Adrenal gland (tissue), 12 donors: Measurements from ENCODE around the gene PCDHA10. TPM values are rescaled to one million over a fixed set of nuclear protein-coding genes. Genes with fewer than 3 reads are reported as not detected.
"Not testable (repeated sequence)": the region's sequence is repeated elsewhere in the genome, so short reads cannot be mapped to it uniquely, and the experiment has no call there.

ENCODE experiments used
- DNase-seq, 7 donors: peaks; one replicate each; pipeline ENCODE4 v3.0.0-alpha.2; 2019 to 2020
- H3K27ac ChIP-seq, 5 donors: fragments of 200-600 bp; sonication (generic) in 4 of 5; 1 replicate in 3 of 5; 2 replicates in 2 of 5; pipeline versions ENCODE4 v1.5.1 to v1.8.0; 2016 to 2020; ENCODE audit warnings: mild to moderate bottlenecking in 1 of 5
- H3K27me3 ChIP-seq: fragments of 200-600 bp; 2 replicates; pipeline ENCODE4 v1.8.0; 2021
- H3K36me3 ChIP-seq, 2 donors: fragments of 200-600 bp; replicated peaks in 1 of 2; 1 replicate in 1 of 2; 2 replicates in 1 of 2; pipeline versions ENCODE4 v1.5.1 to v1.8.0; 2018 to 2022
- H3K4me1 ChIP-seq, 2 donors: fragments of 200-600 bp; replicated peaks in 1 of 2; 1 replicate in 1 of 2; 2 replicates in 1 of 2; pipeline versions ENCODE4 v1.5.1 to v1.8.0; 2018 to 2021
- H3K4me3 ChIP-seq, 4 donors: fragments of 200-600 bp; sonication (generic) in 3 of 4; one replicate each; pipeline ENCODE4 v1.5.1; 2016 to 2018
- H3K9me3 ChIP-seq, 3 donors: fragments of 200-600 bp; sonication (generic) in 1 of 3; replicated peaks in 1 of 3; 1 replicate in 2 of 3; 2 replicates in 1 of 3; pipeline versions ENCODE4 v1.5.1 to v1.8.0; 2016 to 2021
- POLR2A ChIP-seq, 2 donors: fragments of 450-650 bp; IDR thresholded peaks; one replicate each; pipeline ENCODE4 v1.6.1; 2017; ENCODE audit warnings: antibody characterized with exemption in 2 of 2, mild to moderate bottlenecking in 2 of 2, moderate library complexity in 1 of 2
- WGBS, 4 donors: extraction: QIAGEN DNeasy Blood & Tissue Kit in 2 of 4; methylation state at CpG; one replicate each; pipeline versions ENCODE4 v1.1.5 to v1.1.7; 2013 to 2017; 5-methylcytosine and 5-hydroxymethylcytosine counted together
- intact Hi-C, 2 donors: fragments of 100-400 bp; cut with DNase I; formaldehyde crosslinking; loops; one replicate each; pipeline versions ENCODE4 v1.14.1 to v1.15.0; 2022 to 2023
- polyA plus RNA-seq, 3 donors: library from polyadenylated mRNA; stranded (reverse); fragments of 200-250 nt in 2 of 3; fragments of 350-450 nt in 1 of 3; fragmentation: Illumina TruSeq in 1 of 3; extraction: RNeasy Lipid Tissue Mini Kit (QIAGEN cat#74804) in 1 of 3; gene quantifications; one replicate each; pipeline ENCODE4 v1.2.3, GENCODE V29; 2013 to 2014
- total RNA-seq, 9 donors: library from RNA; depleted of rRNA in 4 of 9; stranded (reverse); fragments of >200 nt in 4 of 9; fragments of 120-200 nt in 1 of 9; fragmentation: NEBNext Ultra II Directional in 1 of 9; extraction: Animal tissue kit (Norgen Biotek cat#: 25700) in 1 of 9; gene quantifications; one replicate each; pipeline versions ENCODE4 v1.1.0 to v1.2.4, GENCODE V29; 2013 to 2023
- TF ChIP-seq, protein P1 (sequence below), 6 experiments: fragments of 450-650 bp in 4 of 6; fragments of 200-600 bp in 2 of 6; sonication (generic) in 1 of 6; IDR thresholded peaks; 1 replicate in 5 of 6; 2 replicates in 1 of 6; pipeline versions ENCODE4 v1.5.1 to v1.8.0; 2016 to 2021; ENCODE audit warnings: antibody characterized with exemption in 6 of 6, mild to moderate bottlenecking in 2 of 6, moderate library complexity in 1 of 6
- donor health status: healthy with polysubstance abuse.
- donor health status: Bipolar disorder and iron deficiency.
- donor health status: DM: yes; HTN: yes; CAD: no.
- donor health status: DM: no; HTN: no; CAD: no.
- donor health status: DM: no; HTN: no; CAD: no.
- donor health status: DM: yes; HTN: yes; CAD: no.

Gene PCDHA10
- total and polyA plus RNA-seq, 12 donors: under 0.01 to 1.8 (median 0.48) TPM

DNA sequence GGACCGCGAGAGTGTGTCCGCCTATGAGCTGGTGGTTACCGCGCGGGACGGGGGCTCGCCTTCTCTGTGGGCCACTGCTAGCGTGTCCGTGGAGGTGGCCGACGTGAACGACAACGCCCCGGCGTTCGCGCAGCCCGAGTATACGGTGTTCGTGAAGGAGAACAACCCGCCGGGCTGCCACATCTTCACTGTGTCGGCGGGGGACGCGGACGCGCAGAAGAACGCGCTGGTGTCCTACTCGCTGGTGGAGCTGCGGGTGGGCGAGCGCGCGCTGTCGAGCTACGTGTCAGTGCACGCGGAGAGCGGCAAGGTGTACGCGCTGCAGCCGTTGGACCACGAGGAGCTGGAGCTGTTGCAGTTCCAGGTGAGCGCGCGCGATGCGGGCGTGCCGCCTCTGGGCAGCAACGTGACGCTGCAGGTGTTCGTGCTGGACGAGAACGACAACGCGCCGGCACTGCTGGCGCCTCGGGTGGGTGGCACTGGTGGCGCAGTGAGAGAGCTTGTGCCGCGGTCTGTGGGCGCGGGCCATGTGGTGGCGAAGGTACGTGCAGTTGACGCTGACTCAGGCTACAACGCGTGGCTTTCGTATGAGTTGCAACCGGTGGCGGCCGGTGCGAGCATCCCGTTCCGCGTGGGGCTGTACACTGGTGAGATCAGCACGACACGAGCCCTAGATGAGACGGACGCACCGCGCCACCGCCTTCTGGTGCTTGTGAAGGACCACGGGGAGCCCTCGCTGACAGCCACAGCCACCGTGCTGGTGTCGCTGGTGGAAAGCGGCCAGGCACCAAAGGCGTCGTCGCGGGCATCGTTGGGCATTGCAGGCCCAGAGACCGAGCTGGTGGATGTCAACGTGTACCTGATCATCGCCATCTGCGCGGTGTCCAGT lies 19.8 kb upstream of the PCDHA10 start:
- 32 to 49% (median 38%) methylated on average over 24 to 103 of the region's 103 CpGs for WGBS, 4 donors
- H3K4me1 ChIP-seq: no peaks in the 10 kb centered on the region
- peaks cover 21% of the 10 kb centered on the region for H3K27me3 ChIP-seq
- H3K27ac ChIP-seq: no peak overlapping the region
- intact Hi-C loops: no loop called here
- no peak for TF ChIP-seq POLR2A (IDR thresholded peaks at IDR 0.05)
- TF ChIP-seq, protein P1, sequence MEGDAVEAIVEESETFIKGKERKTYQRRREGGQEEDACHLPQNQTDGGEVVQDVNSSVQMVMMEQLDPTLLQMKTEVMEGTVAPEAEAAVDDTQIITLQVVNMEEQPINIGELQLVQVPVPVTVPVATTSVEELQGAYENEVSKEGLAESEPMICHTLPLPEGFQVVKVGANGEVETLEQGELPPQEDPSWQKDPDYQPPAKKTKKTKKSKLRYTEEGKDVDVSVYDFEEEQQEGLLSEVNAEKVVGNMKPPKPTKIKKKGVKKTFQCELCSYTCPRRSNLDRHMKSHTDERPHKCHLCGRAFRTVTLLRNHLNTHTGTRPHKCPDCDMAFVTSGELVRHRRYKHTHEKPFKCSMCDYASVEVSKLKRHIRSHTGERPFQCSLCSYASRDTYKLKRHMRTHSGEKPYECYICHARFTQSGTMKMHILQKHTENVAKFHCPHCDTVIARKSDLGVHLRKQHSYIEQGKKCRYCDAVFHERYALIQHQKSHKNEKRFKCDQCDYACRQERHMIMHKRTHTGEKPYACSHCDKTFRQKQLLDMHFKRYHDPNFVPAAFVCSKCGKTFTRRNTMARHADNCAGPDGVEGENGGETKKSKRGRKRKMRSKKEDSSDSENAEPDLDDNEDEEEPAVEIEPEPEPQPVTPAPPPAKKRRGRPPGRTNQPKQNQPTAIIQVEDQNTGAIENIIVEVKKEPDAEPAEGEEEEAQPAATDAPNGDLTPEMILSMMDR (IDR thresholded peaks at IDR 0.05): no peak
- no peak for DNase-seq
- no peak overlapping the region for H3K4me3 ChIP-seq
- no peaks in the 10 kb centered on the region for H3K9me3 ChIP-seq
- no peaks in the 10 kb centered on the region for H3K36me3 ChIP-seq

DNA sequence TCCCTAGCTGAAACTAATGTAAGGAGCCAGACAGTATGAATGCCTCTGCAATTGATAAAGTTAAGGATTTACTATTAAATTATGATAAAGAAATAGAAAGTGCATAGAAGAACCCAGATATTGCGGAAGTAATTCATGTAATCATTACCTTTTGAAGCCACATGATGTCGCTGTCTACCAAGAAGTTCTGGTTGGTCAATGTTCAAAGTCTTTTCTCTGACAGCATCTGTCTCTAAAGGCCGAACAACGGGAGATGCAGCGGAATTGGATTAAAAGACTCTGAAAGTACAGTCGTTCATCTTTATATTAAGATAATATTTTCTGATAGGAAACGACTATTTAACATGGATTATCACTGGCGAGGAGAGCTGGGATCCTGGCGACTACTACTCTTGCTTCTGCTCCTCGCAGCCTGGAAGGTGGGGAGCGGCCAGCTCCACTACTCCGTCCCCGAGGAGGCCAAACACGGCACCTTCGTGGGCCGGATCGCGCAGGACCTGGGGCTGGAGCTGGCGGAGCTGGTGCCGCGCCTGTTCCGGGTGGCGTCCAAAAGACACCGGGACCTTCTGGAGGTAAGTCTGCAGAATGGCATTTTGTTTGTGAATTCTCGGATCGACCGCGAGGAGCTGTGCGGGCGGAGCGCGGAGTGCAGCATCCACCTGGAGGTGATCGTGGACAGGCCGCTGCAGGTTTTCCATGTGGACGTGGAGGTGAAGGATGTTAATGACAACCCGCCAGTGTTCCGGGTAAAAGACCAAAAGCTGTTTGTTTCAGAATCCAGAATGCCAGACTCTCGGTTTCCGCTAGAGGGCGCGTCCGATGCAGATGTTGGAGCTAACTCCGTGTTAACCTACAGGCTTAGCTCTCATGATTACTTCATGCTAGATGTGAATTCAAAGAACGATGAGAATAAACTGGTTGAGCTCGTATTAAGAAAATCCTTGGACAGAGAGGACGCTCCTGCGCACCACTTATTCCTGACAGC lies 14.4 kb upstream of the PCDHA10 start, which contains the start of gene PCDHA8:
Gene PCDHA8, plus strand, starts transcription at position 210 of the 985 bp plus-strand sequence. Its CDS starts 135 bp downstream, at position 345.
- Histone ChIP-seq H3K27me3 (peaks cover 5% of the 10 kb centered on the region), H3K27ac (no peak within 1 kb of the TSS), H3K36me3 (no peaks in the 10 kb centered on the region), H3K4me3 (peak within 1 kb of the TSS in 1 of 4 donors; percentile 23), H3K4me1 (no peaks in the 10 kb centered on the region), H3K9me3 (peaks cover 0 to 13% (median 0%) of the 10 kb centered on the region in 3 donors)
- no peak for DNase-seq
- TF ChIP-seq, protein P1 (IDR thresholded peaks at IDR 0.05): no peak
- no peak for TF ChIP-seq POLR2A (IDR thresholded peaks at IDR 0.05)
- intact Hi-C loops: no loop called here
- WGBS, 4 donors: 13 to 26% (median 21%) methylated on average over 19 to 47 of the region's 47 CpGs

DNA sequence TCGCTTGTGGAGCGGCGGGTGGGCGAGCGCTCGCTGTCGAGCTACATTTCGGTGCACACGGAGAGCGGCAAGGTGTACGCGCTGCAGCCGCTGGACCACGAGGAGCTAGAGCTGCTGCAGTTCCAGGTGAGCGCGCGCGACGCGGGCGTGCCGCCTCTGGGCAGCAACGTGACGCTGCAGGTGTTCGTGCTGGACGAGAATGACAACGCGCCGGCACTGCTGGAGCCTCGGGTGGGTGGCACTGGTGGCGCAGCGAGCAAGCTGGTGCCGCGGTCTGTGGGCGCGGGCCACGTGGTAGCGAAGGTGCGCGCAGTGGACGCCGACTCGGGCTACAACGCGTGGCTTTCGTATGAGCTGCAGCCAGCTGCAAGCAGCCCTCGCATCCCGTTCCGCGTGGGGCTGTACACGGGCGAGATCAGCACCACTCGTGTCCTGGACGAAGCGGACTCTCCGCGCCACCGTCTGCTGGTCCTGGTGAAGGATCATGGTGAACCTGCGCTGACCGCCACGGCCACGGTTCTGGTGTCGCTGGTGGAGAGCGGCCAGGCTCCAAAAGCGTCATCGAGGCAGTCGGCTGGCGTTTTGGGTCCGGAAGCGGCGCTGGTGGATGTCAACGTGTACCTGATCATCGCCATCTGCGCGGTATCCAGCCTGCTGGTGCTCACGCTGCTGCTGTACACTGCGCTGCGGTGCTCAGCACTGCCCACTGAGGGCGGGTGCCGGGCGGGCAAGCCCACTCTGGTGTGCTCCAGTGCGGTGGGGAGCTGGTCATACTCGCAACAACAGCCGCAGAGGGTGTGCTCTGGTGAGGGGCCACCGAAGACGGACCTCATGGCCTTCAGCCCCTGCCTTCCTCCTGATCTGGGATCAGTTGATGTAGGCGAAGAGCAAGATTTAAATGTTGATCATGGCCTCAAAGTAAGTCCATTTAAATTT lies 12.6 kb upstream of the PCDHA10 start:
- Histone ChIP-seq H3K27me3 (peaks cover under 1% of the 10 kb centered on the region), H3K9me3 (peaks cover 0 to 16% (median 0%) of the 10 kb centered on the region in 3 donors), H3K27ac (no peak overlapping the region), H3K4me1 (no peaks in the 10 kb centered on the region), H3K4me3 (no peak overlapping the region), H3K36me3 (no peaks in the 10 kb centered on the region)
- intact Hi-C loops: no loop called here
- TF ChIP-seq, protein P1 (IDR thresholded peaks at IDR 0.05): no peak
- no peak for TF ChIP-seq POLR2A (IDR thresholded peaks at IDR 0.05)
- no peak for DNase-seq
- WGBS, 4 donors: 35 to 49% (median 38%) methylated on average over 7 to 87 of the region's 87 CpGs; no CpG with 5 or more reads in 1 of the 4 donors

DNA sequence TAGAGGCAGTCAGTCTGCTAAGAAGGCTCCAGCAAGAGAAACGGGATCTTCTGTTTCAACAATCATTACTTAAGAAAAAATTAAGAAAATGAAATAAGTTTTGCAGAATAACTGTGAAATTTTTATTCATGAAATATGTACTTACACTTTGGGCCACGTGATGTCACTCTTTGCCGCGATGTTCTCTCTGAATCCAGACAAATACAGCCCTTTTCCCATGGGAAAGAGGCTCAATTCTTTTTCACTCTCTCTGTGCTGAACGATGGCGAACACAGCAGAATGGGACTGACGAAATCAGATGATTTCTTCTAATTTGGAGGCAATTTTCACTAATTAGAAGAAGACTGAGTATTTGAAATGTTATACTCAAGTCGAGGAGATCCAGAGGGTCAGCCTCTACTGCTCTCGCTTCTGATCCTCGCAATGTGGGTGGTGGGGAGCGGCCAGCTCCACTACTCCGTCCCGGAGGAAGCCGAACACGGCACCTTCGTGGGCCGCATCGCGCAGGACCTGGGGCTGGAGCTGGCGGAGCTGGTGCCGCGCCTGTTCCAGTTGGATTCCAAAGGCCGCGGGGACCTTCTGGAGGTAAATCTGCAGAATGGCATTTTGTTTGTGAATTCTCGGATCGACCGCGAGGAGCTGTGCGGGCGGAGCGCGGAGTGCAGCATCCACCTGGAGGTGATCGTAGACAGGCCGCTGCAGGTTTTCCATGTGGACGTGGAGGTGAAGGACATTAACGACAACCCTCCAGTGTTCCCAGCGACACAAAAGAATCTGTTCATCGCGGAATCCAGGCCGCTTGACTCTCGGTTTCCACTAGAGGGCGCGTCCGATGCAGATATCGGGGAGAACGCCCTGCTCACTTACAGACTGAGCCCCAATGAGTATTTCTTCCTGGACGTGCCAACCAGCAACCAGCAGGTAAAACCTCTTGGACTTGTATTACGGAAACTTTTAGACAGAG lies 7.3 kb upstream of the PCDHA10 start, which contains the start of gene PCDHA9:
Gene PCDHA9, plus strand, starts transcription at position 244 of the 964 bp plus-strand sequence. Its CDS starts 114 bp downstream, at position 358.
- peaks cover 0 to 16% (median 0%) of the 10 kb centered on the region in 3 donors for H3K9me3 ChIP-seq
- WGBS, 4 donors: 12 to 27% (median 15%) methylated on average over 15 to 46 of the region's 48 CpGs; no CpG with 5 or more reads in 1 of the 4 donors
- H3K27me3 ChIP-seq: not testable (repeated sequence)

DNA sequence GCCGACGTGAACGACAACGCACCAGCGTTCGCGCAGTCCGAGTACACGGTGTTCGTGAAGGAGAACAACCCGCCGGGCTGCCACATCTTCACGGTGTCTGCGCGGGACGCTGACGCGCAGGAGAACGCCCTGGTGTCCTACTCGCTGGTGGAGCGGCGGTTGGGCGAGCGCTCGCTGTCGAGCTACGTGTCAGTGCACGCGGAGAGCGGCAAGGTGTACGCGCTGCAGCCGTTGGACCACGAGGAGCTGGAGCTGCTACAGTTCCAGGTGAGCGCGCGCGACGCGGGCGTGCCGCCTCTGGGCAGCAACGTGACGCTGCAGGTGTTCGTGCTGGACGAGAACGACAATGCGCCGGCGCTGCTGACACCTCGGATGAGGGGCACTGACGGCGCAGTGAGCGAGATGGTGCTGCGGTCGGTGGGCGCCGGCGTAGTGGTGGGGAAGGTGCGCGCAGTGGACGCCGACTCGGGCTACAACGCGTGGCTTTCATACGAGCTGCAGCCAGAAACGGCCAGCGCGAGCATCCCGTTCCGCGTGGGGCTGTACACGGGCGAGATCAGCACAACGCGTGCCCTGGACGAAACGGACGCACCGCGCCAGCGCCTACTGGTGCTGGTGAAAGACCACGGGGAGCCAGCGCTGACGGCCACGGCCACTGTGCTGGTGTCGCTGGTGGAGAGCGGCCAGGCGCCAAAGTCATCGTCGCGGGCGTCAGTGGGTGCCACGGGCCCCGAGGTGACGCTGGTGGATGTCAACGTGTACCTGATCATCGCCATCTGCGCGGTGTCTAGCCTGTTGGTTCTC lies 5.7 kb upstream of the PCDHA10 start:
- H3K4me3 ChIP-seq, H3K27me3 ChIP-seq, H3K9me3 ChIP-seq, H3K4me1 ChIP-seq, H3K36me3 ChIP-seq, intact Hi-C loops, DNase-seq, H3K27ac ChIP-seq: not testable (repeated sequence)
- 34 to 55% (median 41%) methylated on average over 44 to 101 of the region's 101 CpGs; no CpG with 5 or more reads in 1 of the 4 donors for WGBS, 4 donors

More for the DNA sequence above, 7.3 kb upstream of the PCDHA10 start, which contains the start of gene PCDHA9:
- DNase-seq, H3K36me3 ChIP-seq, H3K4me3 ChIP-seq, intact Hi-C loops, H3K4me1 ChIP-seq, H3K27ac ChIP-seq: not testable (repeated sequence)
